CD14-positive monocyte (primary cell): Measurements from ENCODE around the gene ST6GALNAC2. TPM values are rescaled to one million over a fixed set of nuclear protein-coding genes. Genes with fewer than 3 reads are reported as not detected.

Experiments
- DNase-seq, 3 donors: peaks; one replicate each; pipeline ENCODE4 v3.0.0-alpha.2; 2011 to 2022
- H2AFZ ChIP-seq: 2 replicates; pipeline ENCODE4 v1.6.0; 2012; ENCODE audit warnings: mild to moderate bottlenecking, low read depth, low read length, inconsistent platforms; ENCODE audit not compliant: insufficient read depth, poor library complexity, severe bottlenecking
- H3K27ac ChIP-seq, 2 donors: 1 replicate in 1 of 2; 2 replicates in 1 of 2; pipeline ENCODE4 v1.5.1; 2012 to 2013; ENCODE audit warnings: low read length in 2 of 2, control low read depth in 1 of 2, inconsistent platforms in 1 of 2, low read depth in 1 of 2, mild to moderate bottlenecking in 1 of 2
- H3K27me3 ChIP-seq, 2 donors: one replicate each; pipeline versions ENCODE4 v1.6.0 to v1.6.1; 2011 to 2013; ENCODE audit warnings: low read length in 2 of 2; ENCODE audit not compliant: control insufficient read depth in 2 of 2, insufficient read depth in 2 of 2
- H3K36me3 ChIP-seq, 2 donors: replicated peaks in 1 of 2; 1 replicate in 1 of 2; 2 replicates in 1 of 2; pipeline versions ENCODE4 v1.5.1 to v1.6.1; 2012 to 2013; ENCODE audit warnings: low read length in 2 of 2, control low read depth in 1 of 2, inconsistent platforms in 1 of 2, mild to moderate bottlenecking in 1 of 2; ENCODE audit not compliant: insufficient read depth in 2 of 2, control insufficient read depth in 1 of 2
- H3K4me1 ChIP-seq, 2 donors: 1 replicate in 1 of 2; 2 replicates in 1 of 2; pipeline versions ENCODE4 v1.5.1 to v1.6.1; 2012 to 2013; ENCODE audit warnings: low read length in 2 of 2, control low read depth in 1 of 2, inconsistent platforms in 1 of 2, mild to moderate bottlenecking in 1 of 2, moderate library complexity in 1 of 2; ENCODE audit not compliant: insufficient read depth in 2 of 2, control insufficient read depth in 1 of 2
- H3K4me2 ChIP-seq: replicated peaks from 2 replicates; pipeline ENCODE3; 2012; ENCODE audit warnings: low read length, moderate library complexity, mild to moderate bottlenecking; ENCODE audit not compliant: poor library complexity, severe bottlenecking; ENCODE audit errors: extremely low read depth
- H3K4me3 ChIP-seq, 3 experiments: fragments of 200-600 bp in 1 of 3; sonication (generic) in 1 of 3; replicated peaks in 1 of 3; 1 replicate in 2 of 3; 2 replicates in 1 of 3; pipeline ENCODE4 v1.5.1; 2011 to 2013; ENCODE audit warnings: low read length in 3 of 3, mild to moderate bottlenecking in 3 of 3, control low read depth in 2 of 3, low read depth in 2 of 3, inconsistent platforms in 1 of 3, moderate library complexity in 1 of 3
- H3K79me2 ChIP-seq: 2 replicates; pipeline ENCODE4 v1.6.0; 2012; ENCODE audit warnings: mild to moderate bottlenecking, control low read depth, inconsistent platforms, low read length, moderate library complexity; ENCODE audit not compliant: insufficient read depth
- H3K9ac ChIP-seq: 2 replicates; pipeline ENCODE4 v1.6.0; 2017; ENCODE audit warnings: low read length, mild to moderate bottlenecking; ENCODE audit not compliant: insufficient read depth, poor library complexity, severe bottlenecking
- H3K9me3 ChIP-seq, 2 donors: replicated peaks in 1 of 2; 1 replicate in 1 of 2; 2 replicates in 1 of 2; pipeline versions ENCODE4 v1.5.1 to v1.6.1; 2012 to 2013; ENCODE audit warnings: low read length in 2 of 2, control low read depth in 1 of 2; ENCODE audit not compliant: control insufficient read depth in 1 of 2, insufficient read depth in 1 of 2
- H4K20me1 ChIP-seq: 2 replicates; pipeline ENCODE4 v1.6.0; 2012; ENCODE audit warnings: mild to moderate bottlenecking, low read length, control low read depth, moderate library complexity; ENCODE audit not compliant: insufficient read depth
- H3K27ac Mint-ChIP-seq, 7 donors: one replicate each; pipeline ENCODE4 v1.8.0; 2020; ENCODE audit warnings: mild to moderate bottlenecking in 7 of 7, mixed read lengths in 7 of 7, moderate library complexity in 6 of 7, inconsistent platforms in 2 of 7
- H3K27me3 Mint-ChIP-seq, 3 donors: one replicate each; pipeline ENCODE4 v1.8.0; 2021 to 2022; ENCODE audit warnings: low read depth in 3 of 3, mild to moderate bottlenecking in 3 of 3, mixed read lengths in 3 of 3, moderate library complexity in 3 of 3, inconsistent platforms in 1 of 3
- H3K36me3 Mint-ChIP-seq, 2 donors: one replicate each; pipeline ENCODE4 v1.8.0; 2020; ENCODE audit warnings: mixed read lengths in 2 of 2, inconsistent platforms in 1 of 2, mild to moderate bottlenecking in 1 of 2
- H3K4me1 Mint-ChIP-seq: one replicate; pipeline ENCODE4 v1.8.0; 2020; ENCODE audit warnings: mild to moderate bottlenecking, mixed read lengths
- H3K4me3 Mint-ChIP-seq, 2 donors: one replicate each; pipeline ENCODE4 v1.8.0; 2020; ENCODE audit warnings: mild to moderate bottlenecking in 2 of 2, mixed read lengths in 2 of 2, moderate library complexity in 1 of 2
- H3K9me3 Mint-ChIP-seq, 7 donors: one replicate each; pipeline ENCODE4 v1.8.0; 2020 to 2022; ENCODE audit warnings: mixed read lengths in 7 of 7, mild to moderate bottlenecking in 6 of 7, moderate library complexity in 6 of 7, inconsistent platforms in 2 of 7
- CTCF ChIP-seq: fragments of 200-600 bp; IDR thresholded peaks from one replicate; pipeline ENCODE4 v1.8.0; 2022; ENCODE audit warnings: antibody characterized with exemption, mild to moderate bottlenecking
- WGBS: methylation state at CpG from one replicate; pipeline ENCODE4 v1.1.5; 2013; ENCODE audit warnings: missing lambda C conversion rate; ENCODE audit not compliant: insufficient coverage; 5-methylcytosine and 5-hydroxymethylcytosine counted together
- intact Hi-C, 2 donors: fragments of 100-400 bp; cut with micrococcal nuclease; formaldehyde crosslinking; loops; one replicate each; pipeline versions ENCODE4 v1.15.0 to v1.15.1; 2023
- polyA plus RNA-seq, 3 donors: library from polyadenylated mRNA; depleted of rRNA in 1 of 3; unstranded in 2 of 3; stranded (reverse) in 1 of 3; fragments of 300-500 nt in 2 of 3; fragments of >200 nt in 1 of 3; fragmentation: Illumina TruSeq in 2 of 3; gene quantifications; 1 replicate in 2 of 3; 2 replicates in 1 of 3; pipeline ENCODE4 v1.2.3, GENCODE V29; 2012 to 2021

Gene ST6GALNAC2
- polyA plus RNA-seq, 3 donors = 8.3 to 11.8 (median 11.8) TPM

- WGBS = 100% methylated on average over 3 of the region's 5 CpGs
- Histone ChIP-seq H3K27ac (no peak overlapping the region), H3K9me3 (no peaks in the 10 kb centered on the region), H2AFZ (no peak overlapping the region), H3K4me2 (no peak overlapping the region), H4K20me1 (peaks cover 4% of the 10 kb centered on the region), H3K27me3 (no peaks in the 10 kb centered on the region), H3K9ac (no peak overlapping the region), H3K4me1 (peaks cover 23 to 24% of the 10 kb centered on the region in 2 donors), H3K36me3 (no peaks in the 10 kb centered on the region), H3K79me2 (no peaks in the 10 kb centered on the region), H3K4me3 (no peak overlapping the region)
- Mint-ChIP-seq H3K4me1 (peaks cover 37% of the 10 kb centered on the region), H3K9me3 (peaks cover 0 to 2% (median 0%) of the 10 kb centered on the region in 7 donors), H3K36me3 (peaks cover 0 to 12% of the 10 kb centered on the region in 2 donors), H3K27me3 (peaks cover under 1 to 10% (median 2%) of the 10 kb centered on the region in 3 donors), H3K4me3 (no peak overlapping the region), H3K27ac (no peak overlapping the region)
- intact Hi-C loops = no loop called here
- no peak for TF ChIP-seq CTCF
- DNase-seq = no peak
These were observed 7.3 kb downstream of the ST6GALNAC2 start for GRCh38 chr17:76578376-76578775.

GRCh38 chr17:76577876-76578275 is 7.8 kb downstream of the ST6GALNAC2 start:
- H2AFZ ChIP-seq = no peak overlapping the region
- no peaks in the 10 kb centered on the region for H3K79me2 ChIP-seq
- no peak for TF ChIP-seq CTCF
- H3K4me1 Mint-ChIP-seq = peaks cover 37% of the 10 kb centered on the region
- peaks cover 4% of the 10 kb centered on the region for H4K20me1 ChIP-seq
- intact Hi-C loops = no loop called here
- peaks cover 0 to 12% of the 10 kb centered on the region in 2 donors for H3K36me3 Mint-ChIP-seq
- peaks cover 23 to 24% of the 10 kb centered on the region in 2 donors for H3K4me1 ChIP-seq
- H3K9me3 Mint-ChIP-seq = peaks cover 0 to 3% (median 0%) of the 10 kb centered on the region in 7 donors
- no peaks in the 10 kb centered on the region for H3K36me3 ChIP-seq
- WGBS = 100% methylated on average over 3 of the region's 7 CpGs
- DNase-seq = no peak
- no peak overlapping the region for H3K27ac Mint-ChIP-seq
- no peaks in the 10 kb centered on the region for H3K9me3 ChIP-seq
- H3K9ac ChIP-seq = no peak overlapping the region
- no peak overlapping the region for H3K4me2 ChIP-seq
- H3K4me3 ChIP-seq = no peak overlapping the region
- H3K27me3 ChIP-seq = no peaks in the 10 kb centered on the region
- H3K27ac ChIP-seq = no peak overlapping the region
- H3K4me3 Mint-ChIP-seq = no peak overlapping the region
- H3K27me3 Mint-ChIP-seq = peaks cover 0 to 6% (median 0%) of the 10 kb centered on the region in 3 donors
